H1 (cell line): Measurements from ENCODE around the gene PROK1. TPM values are rescaled to one million over a fixed set of nuclear protein-coding genes. Genes with fewer than 3 reads are reported as not detected.
"Not testable (repeated sequence)": the region's sequence is repeated elsewhere in the genome, so short reads cannot be mapped to it uniquely, and the experiment has no call there.

Source experiments
- CTCF ChIA-PET: fragments of 300-600 bp; sonication (Branson Sonifier 250); formaldehyde crosslinking; loops from one replicate; lab custom pipeline; 2021; ENCODE audit not compliant: partially characterized antibody; lab: Charles Lee
- POLR2A ChIA-PET: fragments of 300-600 bp; sonication (Branson Sonifier 250); formaldehyde crosslinking; loops from one replicate; lab custom pipeline; 2021; ENCODE audit warnings: inconsistent platforms; ENCODE audit not compliant: partially characterized antibody; lab: Charles Lee
- DNase-seq, 2 experiments: peaks; one replicate each; pipeline versions ENCODE4 v3.0.0 to v3.0.0-alpha.2; 2010 to 2022; ENCODE audit warnings: low spot score in 2 of 2, low read depth in 1 of 2, mixed read lengths in 1 of 2
- FAIRE-seq: peaks from 2 replicates; lab custom pipeline; 2011; peaks lifted over from hg19 to GRCh38; lab: Jason Lieb, UNC
- H2AFZ ChIP-seq: 2 replicates; pipeline ENCODE4 v1.8.1; 2012; ENCODE audit warnings: low read length, inconsistent platforms
- H2AK5ac ChIP-seq: 2 replicates; pipeline ENCODE4 v1.6.1; 2013; ENCODE audit warnings: low read depth, low read length
- H2BK120ac ChIP-seq: replicated peaks from 2 replicates; pipeline ENCODE3; 2013; ENCODE audit warnings: low read depth, low read length, inconsistent platforms
- H2BK12ac ChIP-seq: 2 replicates; pipeline ENCODE4 v1.6.1; 2013; ENCODE audit warnings: low read depth, low read length
- H2BK15ac ChIP-seq: 2 replicates; pipeline ENCODE4 v1.6.1; 2013; ENCODE audit warnings: low read length
- H2BK20ac ChIP-seq: 2 replicates; pipeline ENCODE4 v1.6.1; 2013; ENCODE audit warnings: low read length
- H2BK5ac ChIP-seq: 2 replicates; pipeline ENCODE4 v1.6.1; 2013; ENCODE audit warnings: low read depth, low read length
- H3K14ac ChIP-seq: 2 replicates; pipeline ENCODE4 v1.6.1; 2013; ENCODE audit warnings: inconsistent platforms; ENCODE audit not compliant: insufficient read length
- H3K18ac ChIP-seq: 2 replicates; pipeline ENCODE4 v1.6.1; 2013; ENCODE audit warnings: low read length; ENCODE audit errors: extremely low read depth
- H3K23ac ChIP-seq: 2 replicates; pipeline ENCODE4 v1.6.1; 2013; ENCODE audit warnings: inconsistent platforms; ENCODE audit not compliant: insufficient read length
- H3K23me2 ChIP-seq: 2 replicates; pipeline ENCODE4 v1.6.1; 2013; ENCODE audit warnings: low read depth, low read length
- H3K27ac ChIP-seq: 2 replicates; pipeline ENCODE4 v1.6.1; 2011; ENCODE audit warnings: low read depth, low read length, inconsistent platforms
- H3K27me3 ChIP-seq, 4 experiments: replicated peaks in 1 of 4; 1 replicate in 1 of 4; 2 replicates in 3 of 4; pipeline versions ENCODE4 v1.6.1 to v1.8.1; 2011 to 2013; ENCODE audit warnings: low read length in 3 of 4, mild to moderate bottlenecking in 3 of 4, inconsistent platforms in 2 of 4, mixed read lengths in 2 of 4, moderate library complexity in 1 of 4; ENCODE audit not compliant: control insufficient read depth in 3 of 4, insufficient read depth in 3 of 4; ENCODE audit errors: extremely low read depth in 1 of 4
- H3K36me3 ChIP-seq, 4 experiments: 2 replicates each; pipeline versions ENCODE4 v1.6.1 to v1.8.1; 2011 to 2013; ENCODE audit warnings: mild to moderate bottlenecking in 4 of 4, low read length in 3 of 4, moderate library complexity in 2 of 4, control low read depth in 1 of 4, inconsistent platforms in 1 of 4; ENCODE audit not compliant: insufficient read depth in 4 of 4, control insufficient read depth in 2 of 4
- H3K4ac ChIP-seq: replicated peaks from 2 replicates; pipeline ENCODE3; 2013; ENCODE audit warnings: low read length, low read depth, mixed read lengths, inconsistent platforms; ENCODE audit not compliant: insufficient read length
- H3K4me1 ChIP-seq, 4 experiments: replicated peaks in 1 of 4; 1 replicate in 1 of 4; 2 replicates in 3 of 4; pipeline versions ENCODE4 v1.6.1 to v1.8.1; 2011 to 2013; ENCODE audit warnings: low read length in 3 of 4, inconsistent platforms in 2 of 4, mixed read lengths in 1 of 4; ENCODE audit not compliant: insufficient read depth in 4 of 4, control insufficient read depth in 3 of 4
- H3K4me2 ChIP-seq, 2 experiments: 2 replicates each; pipeline versions ENCODE4 v1.6.1 to v1.8.1; 2011 to 2013; ENCODE audit warnings: low read depth in 2 of 2, low read length in 2 of 2, control low read depth in 1 of 2, inconsistent platforms in 1 of 2, mild to moderate bottlenecking in 1 of 2; ENCODE audit not compliant: insufficient read depth in 1 of 2
- H3K4me3 ChIP-seq, 4 experiments: fragments of 200-600, 300-600 bp in 1 of 4; sonication (generic), shearing (Covaris generic), sonication (Bioruptor Twin) in 1 of 4; 2 replicates each; pipeline versions ENCODE4 v1.5.1 to v1.8.1; 2011 to 2016; ENCODE audit warnings: low read length in 4 of 4, low read depth in 3 of 4, control low read depth in 2 of 4, inconsistent platforms in 2 of 4, mild to moderate bottlenecking in 2 of 4, mixed read lengths in 1 of 4, moderate library complexity in 1 of 4; ENCODE audit not compliant: insufficient read depth in 2 of 4; ENCODE audit errors: extremely low read depth in 1 of 4
- H3K56ac ChIP-seq: replicated peaks from 2 replicates; pipeline ENCODE3; 2013; ENCODE audit warnings: low read depth, mild to moderate bottlenecking, mixed read lengths, low read length, inconsistent platforms; ENCODE audit not compliant: insufficient read length
- H3K79me1 ChIP-seq: 2 replicates; pipeline ENCODE4 v1.6.1; 2013; ENCODE audit warnings: low read depth, low read length, control low read depth
- H3K79me2 ChIP-seq, 2 experiments: 2 replicates each; pipeline versions ENCODE4 v1.6.1 to v1.8.1; 2012 to 2013; ENCODE audit warnings: low read length in 2 of 2, mild to moderate bottlenecking in 2 of 2, inconsistent platforms in 1 of 2; ENCODE audit not compliant: insufficient read depth in 2 of 2, control insufficient read depth in 1 of 2
- H3K9ac ChIP-seq, 4 experiments: replicated peaks in 1 of 4; 1 replicate in 1 of 4; 2 replicates in 3 of 4; pipeline versions ENCODE4 v1.6.1 to v1.8.1; 2011 to 2013; ENCODE audit warnings: low read depth in 3 of 4, low read length in 3 of 4, control low read depth in 2 of 4, mild to moderate bottlenecking in 2 of 4, moderate library complexity in 2 of 4, inconsistent platforms in 1 of 4; ENCODE audit errors: extremely low read depth in 1 of 4
- H3K9me3 ChIP-seq, 2 experiments: 2 replicates each; pipeline versions ENCODE4 v1.6.1 to v1.8.1; 2012 to 2013; ENCODE audit warnings: mild to moderate bottlenecking in 2 of 2, moderate library complexity in 2 of 2, control low read depth in 1 of 2, inconsistent platforms in 1 of 2, low read depth in 1 of 2, low read length in 1 of 2, mixed read lengths in 1 of 2; ENCODE audit not compliant: insufficient read depth in 2 of 2
- H4K20me1 ChIP-seq, 2 experiments: replicated peaks in 1 of 2; 2 replicates each; pipeline versions ENCODE3 to v1.8.1; 2011 to 2013; ENCODE audit warnings: inconsistent platforms in 2 of 2, low read length in 2 of 2, mild to moderate bottlenecking in 1 of 2; ENCODE audit not compliant: insufficient read depth in 2 of 2, control insufficient read depth in 1 of 2
- H4K5ac ChIP-seq: 2 replicates; pipeline ENCODE4 v1.6.1; 2013; ENCODE audit warnings: low read length, low read depth, mixed read lengths, inconsistent platforms; ENCODE audit not compliant: insufficient read length
- H4K8ac ChIP-seq: 2 replicates; pipeline ENCODE4 v1.8.0; 2013; ENCODE audit warnings: mild to moderate bottlenecking, moderate library complexity, low read length, inconsistent platforms; ENCODE audit not compliant: insufficient read depth; ENCODE audit errors: extremely low read depth
- H4K91ac ChIP-seq: replicated peaks from 2 replicates; pipeline ENCODE3; 2013; ENCODE audit warnings: low read length, mixed read lengths, inconsistent platforms; ENCODE audit not compliant: insufficient read length
- WGBS, 2 experiments: shearing (Covaris generic) in 1 of 2; methylation state at CpG; one replicate each; pipeline versions ENCODE4 v1.1.6 to v1.1.7; 2013 to 2015; ENCODE audit warnings: low lambda C conversion rate in 2 of 2, mixed read lengths in 2 of 2, inconsistent platforms in 1 of 2, low coverage in 1 of 2, missing lambda C conversion rate in 1 of 2; ENCODE audit not compliant: insufficient replicate concordance in 2 of 2, insufficient coverage in 1 of 2, insufficient read length in 1 of 2; ENCODE audit errors: extremely low coverage in 1 of 2, missing lambda C conversion rate in 1 of 2; 5-methylcytosine and 5-hydroxymethylcytosine counted together
- polyA plus RNA-seq, 7 experiments: library from polyadenylated mRNA; depleted of rRNA in 3 of 7; stranded (reverse) in 5 of 7; unstranded in 2 of 7; fragments of >200 nt in 5 of 7; fragments of 200-250 nt in 2 of 7; gene quantifications; 1 replicate in 5 of 7; 2 replicates in 1 of 7; 4 replicates in 1 of 7; pipeline versions ENCODE4 v1.2.1 to v1.2.3, GENCODE V29; 2011 to 2013; ENCODE audit warnings: missing spikeins in 2 of 7, mixed read lengths in 2 of 7
- total RNA-seq: library from RNA; stranded (reverse); fragmentation: NEBNext Ultra II Directional; extraction: Animal tissue kit (Norgen Biotek cat#: 25700); gene quantifications from 2 replicates; pipeline ENCODE4 v1.2.1, GENCODE V29; 2021

PROK1 gene
- total and polyA plus RNA-seq, 2 of the 8 experiments (the other 6 are each of a cell fraction or from before 2014, with no cell fraction given), result 0.12 TPM; not detected in 1

GRCh38 chr1:110437645-110438299 lies 13.2 kb upstream of the PROK1 start:
- not testable (repeated sequence) for H3K27me3 ChIP-seq, H3K79me1 ChIP-seq, H3K36me3 ChIP-seq, FAIRE-seq, H3K18ac ChIP-seq, H3K9me3 ChIP-seq, H3K23ac ChIP-seq, DNase-seq, H3K14ac ChIP-seq, H2BK20ac ChIP-seq, H3K56ac ChIP-seq, H3K23me2 ChIP-seq, H2AK5ac ChIP-seq, H3K4ac ChIP-seq, H2BK15ac ChIP-seq, H3K79me2 ChIP-seq, H3K4me3 ChIP-seq, H3K4me1 ChIP-seq, H3K27ac ChIP-seq, H4K91ac ChIP-seq, H4K5ac ChIP-seq, H4K20me1 ChIP-seq, H3K4me2 ChIP-seq, H2BK5ac ChIP-seq, H2BK12ac ChIP-seq, H3K9ac ChIP-seq, H2BK120ac ChIP-seq, H2AFZ ChIP-seq, H4K8ac ChIP-seq
- POLR2A ChIA-PET, result interaction anchor here (0.8 to 1.5 kb wide), 3 partner anchors 13 to 29 kb away, joined by 3 to 4 read pairs (median 3); no protein-coding TSS in a partner anchor
- 82% methylated on average over 9 of the region's 9 CpGs; no CpG with 5 or more reads in 1 of the 2 experiments for WGBS, 2 experiments
- CTCF ChIA-PET, result interaction anchor here (1.0 to 35.1 kb wide), 6 partner anchors 20 to 235 kb away, joined by 3 to 828 read pairs (median 14); partner anchors contain the start of genes LAMTOR5 and PROK1
